ENCODE results near the gene SPINK7.
"Not testable (repeated sequence)": the region's sequence is repeated elsewhere in the genome, so short reads cannot be mapped to it uniquely, and the experiment has no call there.

DNA sequence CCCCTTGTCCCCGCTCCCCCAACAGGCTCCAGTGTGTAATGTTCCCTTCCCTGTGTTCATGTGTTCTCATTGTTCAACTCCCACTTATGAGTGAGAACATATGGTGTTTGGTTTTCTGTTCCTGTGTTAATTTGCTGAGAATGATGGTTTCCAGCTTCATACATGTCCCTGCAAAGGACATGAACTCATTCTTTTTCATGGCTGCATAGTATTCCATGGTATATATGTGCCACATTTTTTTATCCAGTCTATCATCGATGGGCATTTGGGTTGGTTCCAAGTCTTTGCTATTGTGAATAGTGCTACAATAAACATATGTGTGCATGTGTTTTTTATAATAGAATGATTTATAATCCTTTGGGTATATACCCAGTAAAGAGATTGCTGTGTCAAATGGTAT lies 37.1 kb upstream of the SPINK7 start:
- TF ChIP-seq, protein P1, sequence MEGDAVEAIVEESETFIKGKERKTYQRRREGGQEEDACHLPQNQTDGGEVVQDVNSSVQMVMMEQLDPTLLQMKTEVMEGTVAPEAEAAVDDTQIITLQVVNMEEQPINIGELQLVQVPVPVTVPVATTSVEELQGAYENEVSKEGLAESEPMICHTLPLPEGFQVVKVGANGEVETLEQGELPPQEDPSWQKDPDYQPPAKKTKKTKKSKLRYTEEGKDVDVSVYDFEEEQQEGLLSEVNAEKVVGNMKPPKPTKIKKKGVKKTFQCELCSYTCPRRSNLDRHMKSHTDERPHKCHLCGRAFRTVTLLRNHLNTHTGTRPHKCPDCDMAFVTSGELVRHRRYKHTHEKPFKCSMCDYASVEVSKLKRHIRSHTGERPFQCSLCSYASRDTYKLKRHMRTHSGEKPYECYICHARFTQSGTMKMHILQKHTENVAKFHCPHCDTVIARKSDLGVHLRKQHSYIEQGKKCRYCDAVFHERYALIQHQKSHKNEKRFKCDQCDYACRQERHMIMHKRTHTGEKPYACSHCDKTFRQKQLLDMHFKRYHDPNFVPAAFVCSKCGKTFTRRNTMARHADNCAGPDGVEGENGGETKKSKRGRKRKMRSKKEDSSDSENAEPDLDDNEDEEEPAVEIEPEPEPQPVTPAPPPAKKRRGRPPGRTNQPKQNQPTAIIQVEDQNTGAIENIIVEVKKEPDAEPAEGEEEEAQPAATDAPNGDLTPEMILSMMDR (IDR thresholded peaks at IDR 0.05) = not testable (repeated sequence)
- not testable (repeated sequence) for TF ChIP-seq EZH2 (IDR thresholded peaks at IDR 0.05; ENCODE audit: borderline replicate concordance, insufficient read depth, low read depth, low read length, poor library complexity, severe bottlenecking)
